Endothelial cell of umbilical vein (primary cell): ENCODE results near the gene OPA3. TPM values are rescaled to one million over a fixed set of nuclear protein-coding genes. Genes with fewer than 3 reads are reported as not detected.

Source experiments
- BruUV-seq: library from RNA; stranded (reverse); fragments of 400-500 nt; replicated peaks from 2 replicates; lab custom pipeline; 2021; lab: Mats Ljungman, UMichigan
- CTCF ChIA-PET: fragments of 300-600, 350-600 bp; sonication (Branson Sonifier 250); formaldehyde crosslinking; loops from one replicate; lab custom pipeline; 2021; ENCODE audit warnings: antibody characterized with exemption, inconsistent platforms; lab: Charles Lee
- POLR2A ChIA-PET: fragments of 300-600, 350-600 bp; sonication (Branson Sonifier 250); formaldehyde crosslinking; loops from one replicate; lab custom pipeline; 2021; ENCODE audit warnings: antibody characterized with exemption, inconsistent platforms; lab: Charles Lee
- DNase-seq: peaks from one replicate; pipeline ENCODE4 v3.0.0-alpha.2; 2011; ENCODE audit warnings: low read depth, low spot score
- FAIRE-seq: peaks from 2 replicates; lab custom pipeline; 2011; peaks lifted over from hg19 to GRCh38; lab: Jason Lieb, UNC
- H2AFZ ChIP-seq: 2 replicates; pipeline ENCODE4 v1.6.0; 2012; ENCODE audit warnings: low read depth, low read length, control low read depth, inconsistent platforms
- H3K27ac ChIP-seq: 2 replicates; pipeline ENCODE4 v1.5.1; 2011; ENCODE audit warnings: low read depth, mild to moderate bottlenecking, control low read depth, low read length, moderate library complexity; ENCODE audit not compliant: insufficient read depth
- H3K27me3 ChIP-seq, 2 experiments: 2 replicates each; pipeline versions ENCODE4 v1.6.0 to v1.6.1; 2011; ENCODE audit warnings: low read length in 2 of 2, mixed read lengths in 1 of 2; ENCODE audit not compliant: control insufficient read depth in 2 of 2, insufficient read depth in 2 of 2
- H3K36me3 ChIP-seq, 2 experiments: 2 replicates in 1 of 2; 3 replicates in 1 of 2; pipeline ENCODE4 v1.5.1; 2011; ENCODE audit warnings: low read length in 2 of 2, mild to moderate bottlenecking in 1 of 2, moderate library complexity in 1 of 2; ENCODE audit not compliant: control insufficient read depth in 2 of 2, insufficient read depth in 2 of 2; ENCODE audit errors: extremely low read depth in 1 of 2
- H3K4me1 ChIP-seq: 3 replicates; pipeline ENCODE4 v1.5.1; 2011; ENCODE audit warnings: mild to moderate bottlenecking, low read length; ENCODE audit not compliant: control insufficient read depth, insufficient read depth; ENCODE audit errors: extremely low read depth
- H3K4me2 ChIP-seq: 2 replicates; pipeline ENCODE4 v1.6.1; 2011; ENCODE audit warnings: low read length, control low read depth, mixed read lengths; ENCODE audit not compliant: insufficient read depth
- H3K4me3 ChIP-seq, 3 experiments: fragments of 200-600 bp in 1 of 3; sonication (generic), shearing (Covaris generic) in 1 of 3; replicated peaks in 1 of 3; 2 replicates each; pipeline ENCODE4 v1.5.1; 2011 to 2016; ENCODE audit warnings: control low read depth in 3 of 3, low read length in 3 of 3, mild to moderate bottlenecking in 2 of 3, inconsistent platforms in 1 of 3, low read depth in 1 of 3, moderate library complexity in 1 of 3; ENCODE audit not compliant: insufficient read depth in 1 of 3
- H3K79me2 ChIP-seq: 2 replicates; pipeline ENCODE4 v1.6.0; 2012; ENCODE audit warnings: low read length, inconsistent platforms; ENCODE audit not compliant: control insufficient read depth, insufficient read depth
- H3K9ac ChIP-seq: replicated peaks from 2 replicates; pipeline ENCODE3; 2011; ENCODE audit warnings: low read length, control low read depth; ENCODE audit not compliant: insufficient read depth; ENCODE audit errors: extremely low read depth
- H3K9me1 ChIP-seq: replicated peaks from 3 replicates; pipeline ENCODE4 v1.6.0; 2011; ENCODE audit warnings: mild to moderate bottlenecking, low read length; ENCODE audit not compliant: control insufficient read depth, insufficient read depth; ENCODE audit errors: extremely low read depth
- H3K9me3 ChIP-seq: replicated peaks from 2 replicates; pipeline ENCODE4 v1.5.1; 2012; ENCODE audit warnings: low read length, inconsistent platforms; ENCODE audit not compliant: control insufficient read depth, insufficient read depth
- H4K20me1 ChIP-seq: replicated peaks from 2 replicates; pipeline ENCODE3; 2011; ENCODE audit warnings: mild to moderate bottlenecking, low read length; ENCODE audit not compliant: control insufficient read depth, insufficient read depth; ENCODE audit errors: extremely low read depth
- CTCF ChIP-seq, 2 donors: IDR thresholded peaks; 1 replicate in 1 of 2; 2 replicates in 1 of 2; pipeline ENCODE4 v1.5.1; 2011; ENCODE audit warnings: low read length in 2 of 2, mild to moderate bottlenecking in 2 of 2, moderate library complexity in 2 of 2, control low read depth in 1 of 2, inconsistent platforms in 1 of 2, low read depth in 1 of 2; ENCODE audit not compliant: insufficient read depth in 1 of 2; ENCODE audit errors: extremely low read depth in 1 of 2
- EZH2 ChIP-seq: IDR thresholded peaks from 2 replicates; pipeline ENCODE4 v1.6.1; 2012; ENCODE audit warnings: borderline replicate concordance, low read depth, mild to moderate bottlenecking, moderate library complexity, low read length, inconsistent platforms; ENCODE audit not compliant: severe bottlenecking
- FOS ChIP-seq: IDR thresholded peaks from 2 replicates; pipeline ENCODE4 v1.6.1; 2011; ENCODE audit warnings: mild to moderate bottlenecking, low read length, moderate library complexity, borderline replicate concordance; ENCODE audit not compliant: insufficient read depth
- GATA2 ChIP-seq: IDR thresholded peaks from 2 replicates; pipeline ENCODE4 v1.7.0; 2011; ENCODE audit warnings: low read depth, mild to moderate bottlenecking, moderate library complexity, mixed read lengths, low read length; ENCODE audit not compliant: insufficient read length, insufficient read depth
- JUN ChIP-seq: IDR thresholded peaks from 2 replicates; pipeline ENCODE4 v1.6.1; 2011; ENCODE audit warnings: borderline replicate concordance, low read depth; ENCODE audit not compliant: insufficient read length, insufficient read depth
- MYC ChIP-seq: IDR thresholded peaks from one replicate; pipeline ENCODE4 v1.6.1; 2011; ENCODE audit warnings: mild to moderate bottlenecking, low read depth, low read length
- POLR2A ChIP-seq: IDR thresholded peaks from 2 replicates; pipeline ENCODE4 v1.6.1; 2012; ENCODE audit warnings: low read depth, mild to moderate bottlenecking, control low read depth, low read length
- POLR2AphosphoS5 ChIP-seq: IDR thresholded peaks from 2 replicates; pipeline ENCODE4 v1.6.1; 2012; ENCODE audit warnings: low read depth, mild to moderate bottlenecking, control low read depth, low read length, moderate library complexity; ENCODE audit not compliant: insufficient read depth
- dilution Hi-C: fragments of 300-500 bp; cut with MboI; formaldehyde crosslinking; loops from one replicate; pipeline ENCODE4 v1.15.0; 2019; ENCODE audit warnings: low sequenced_read_pairs; ENCODE audit not compliant: extremely low pct_ligation_motif_present
- intact Hi-C: fragments of 100-400 bp; cut with micrococcal nuclease; formaldehyde crosslinking; loops from one replicate; pipeline ENCODE4 v1.10.0; 2022
- polyA plus RNA-seq, 4 experiments: library from polyadenylated mRNA; depleted of rRNA in 3 of 4; stranded (reverse) in 3 of 4; unstranded in 1 of 4; fragments of >200 nt; gene quantifications; 2 replicates each; pipeline versions ENCODE4 v1.2.1 to v1.2.3, GENCODE V29; 2011 to 2012; ENCODE audit warnings: missing spikeins in 1 of 4
- total RNA-seq: library from RNA; stranded (reverse); gene quantifications from 2 replicates; pipeline ENCODE4 v1.2.3, GENCODE V29; 2021
- TF ChIP-seq, protein P1 (sequence below): IDR thresholded peaks from 2 replicates; pipeline ENCODE4 v1.6.1; 2011; ENCODE audit not compliant: insufficient read depth, insufficient read length

OPA3 gene
- total and polyA plus RNA-seq, 2 donors (not counting 3 experiments of a cell fraction or from before 2014, with no cell fraction given): 15.4 to 16.0 TPM

- POLR2A ChIA-PET: interaction anchor here (1.5 kb wide), 1 partner anchor 114 kb away, joined by 4 read pairs; no protein-coding TSS in a partner anchor
- no peaks in the 10 kb centered on the region for H3K4me1 ChIP-seq
- FAIRE-seq (no peak), DNase-seq (no peak)
- no peak overlapping the region for H3K4me3 ChIP-seq
- BruUV-seq: no TSS peak
- H3K27ac ChIP-seq: no peak overlapping the region
- TF ChIP-seq FOS (no peak), MYC (no peak), JUN (no peak), EZH2 (no peak), GATA2 (no peak), CTCF (IDR thresholded peaks at IDR 0.05; ENCODE audit: extremely low read depth in 1 of 2, insufficient read depth in 1 of 2, low read depth in 1 of 2, low read length in 2 of 2) (no peak), POLR2A (no peak), POLR2AphosphoS5 (no peak)
- TF ChIP-seq, protein P1, sequence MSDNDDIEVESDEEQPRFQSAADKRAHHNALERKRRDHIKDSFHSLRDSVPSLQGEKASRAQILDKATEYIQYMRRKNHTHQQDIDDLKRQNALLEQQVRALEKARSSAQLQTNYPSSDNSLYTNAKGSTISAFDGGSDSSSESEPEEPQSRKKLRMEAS: no peak
- no peak overlapping the region for H2AFZ ChIP-seq
- H4K20me1 ChIP-seq: no peaks in the 10 kb centered on the region
- no peak overlapping the region for H3K9ac ChIP-seq
- CTCF ChIA-PET: interaction anchor here (0.6 to 3.1 kb wide), 6 partner anchors 31 to 116 kb away, joined by 3 to 21 read pairs (median 6); no protein-coding TSS in a partner anchor
- intact Hi-C loops: no loop called here
- H3K9me3 ChIP-seq: no peaks in the 10 kb centered on the region
- dilution Hi-C loops: no loop called here
- no peak overlapping the region for H3K4me2 ChIP-seq
- H3K36me3 ChIP-seq: peaks cover 7 to 25% of the 10 kb centered on the region in 2 experiments
- H3K27me3 ChIP-seq: no peaks in the 10 kb centered on the region
- H3K79me2 ChIP-seq: no peaks in the 10 kb centered on the region
- H3K9me1 ChIP-seq: no peaks in the 10 kb centered on the region
Observed at GRCh38 chr19:45527731-45528130, 56.9 kb downstream of the OPA3 start.
